H9 (cell line): ENCODE data around the gene PLPPR2. TPM values are rescaled to one million over a fixed set of nuclear protein-coding genes. Genes with fewer than 3 reads are reported as not detected.
A peak's percentile ranks its signal among the peaks of the same experiment; 100 is the strongest.

ENCODE experiments used
- DNase-seq: peaks from one replicate; pipeline ENCODE4 v3.0.0-alpha.2; 2017
- H2AFZ ChIP-seq: one replicate; pipeline ENCODE4 v1.6.1; 2013; ENCODE audit warnings: mild to moderate bottlenecking, low read length, control low read depth, moderate library complexity
- H2AK5ac ChIP-seq: 2 replicates; pipeline ENCODE4 v1.6.1; 2013; ENCODE audit warnings: low read length, control low read depth, mixed read lengths; ENCODE audit not compliant: insufficient read length
- H2BK120ac ChIP-seq: one replicate; pipeline ENCODE4 v1.6.1; 2013; ENCODE audit warnings: low read depth, mild to moderate bottlenecking, low read length, control low read depth, inconsistent platforms; ENCODE audit not compliant: poor library complexity, severe bottlenecking
- H2BK12ac ChIP-seq: 2 replicates; pipeline ENCODE4 v1.6.1; 2013; ENCODE audit warnings: low read length, control low read depth, mixed read lengths, low read depth; ENCODE audit not compliant: insufficient read length
- H2BK15ac ChIP-seq: 2 replicates; pipeline ENCODE4 v1.6.1; 2013; ENCODE audit warnings: low read depth, low read length, control low read depth
- H2BK20ac ChIP-seq: one replicate; pipeline ENCODE4 v1.6.1; 2013; ENCODE audit warnings: low read depth, mild to moderate bottlenecking, low read length, control low read depth, inconsistent platforms; ENCODE audit not compliant: poor library complexity, severe bottlenecking
- H2BK5ac ChIP-seq: 2 replicates; pipeline ENCODE4 v1.6.1; 2013; ENCODE audit warnings: low read length, control low read depth, mixed read lengths; ENCODE audit not compliant: insufficient read length
- H3K14ac ChIP-seq: 2 replicates; pipeline ENCODE4 v1.6.1; 2013; ENCODE audit warnings: low read length, control low read depth; ENCODE audit not compliant: insufficient read depth
- H3K18ac ChIP-seq: 2 replicates; pipeline ENCODE4 v1.6.1; 2013; ENCODE audit warnings: low read depth, mild to moderate bottlenecking, mixed read lengths, low read length, control low read depth; ENCODE audit not compliant: insufficient read length
- H3K23ac ChIP-seq: 2 replicates; pipeline ENCODE4 v1.6.1; 2013; ENCODE audit warnings: low read length, control low read depth, mixed read lengths, low read depth; ENCODE audit not compliant: insufficient read length
- H3K23me2 ChIP-seq: 2 replicates; pipeline ENCODE4 v1.6.1; 2013; ENCODE audit warnings: low read depth, mild to moderate bottlenecking, mixed read lengths, low read length, control low read depth; ENCODE audit not compliant: insufficient read length, poor library complexity, severe bottlenecking
- H3K27ac ChIP-seq: 2 replicates; pipeline ENCODE4 v1.5.1; 2013; ENCODE audit warnings: low read length, control low read depth, mixed read lengths, low read depth; ENCODE audit not compliant: insufficient read length
- H3K27me3 ChIP-seq: 2 replicates; pipeline ENCODE4 v1.6.1; 2013; ENCODE audit warnings: low read length, control low read depth, inconsistent platforms; ENCODE audit not compliant: insufficient read depth
- H3K4ac ChIP-seq: 2 replicates; pipeline ENCODE4 v1.6.1; 2013; ENCODE audit warnings: low read depth, mild to moderate bottlenecking, control low read depth, inconsistent platforms, low read length, moderate library complexity
- H3K4me1 ChIP-seq: 2 replicates; pipeline ENCODE4 v1.6.1; 2013; ENCODE audit warnings: low read length, control low read depth, inconsistent platforms; ENCODE audit not compliant: insufficient read depth
- H3K4me2 ChIP-seq: 2 replicates; pipeline ENCODE4 v1.6.1; 2013; ENCODE audit warnings: low read length, control low read depth, mixed read lengths; ENCODE audit not compliant: insufficient read length, insufficient read depth
- H3K56ac ChIP-seq: 2 replicates; pipeline ENCODE4 v1.6.1; 2013; ENCODE audit warnings: low read depth, mild to moderate bottlenecking, mixed read lengths, low read length, control low read depth; ENCODE audit not compliant: insufficient read length
- H3K79me1 ChIP-seq: 2 replicates; pipeline ENCODE4 v1.6.1; 2013; ENCODE audit warnings: low read depth, mild to moderate bottlenecking, moderate library complexity, low read length, control low read depth, inconsistent platforms; ENCODE audit not compliant: insufficient read depth, poor library complexity, severe bottlenecking
- H3K79me2 ChIP-seq: 2 replicates; pipeline ENCODE4 v1.6.1; 2013; ENCODE audit warnings: low read length, control low read depth, inconsistent platforms; ENCODE audit not compliant: insufficient read depth
- H3K9ac ChIP-seq: 2 replicates; pipeline ENCODE4 v1.6.1; 2013; ENCODE audit warnings: low read length, control low read depth, mixed read lengths; ENCODE audit not compliant: insufficient read length; ENCODE audit errors: extremely low read depth
- H3K9me3 ChIP-seq: one replicate; pipeline ENCODE4 v1.6.1; 2013; ENCODE audit warnings: low read depth, low read length, inconsistent platforms; ENCODE audit not compliant: control insufficient read depth
- H3T11ph ChIP-seq: one replicate; pipeline ENCODE4 v1.6.1; 2013; ENCODE audit warnings: mild to moderate bottlenecking, low read length, control low read depth, inconsistent platforms
- H4K20me1 ChIP-seq: one replicate; pipeline ENCODE4 v1.6.1; 2013; ENCODE audit not compliant: control insufficient read depth, insufficient read length, insufficient read depth
- H4K5ac ChIP-seq: 2 replicates; pipeline ENCODE4 v1.6.1; 2013; ENCODE audit warnings: low read depth, mild to moderate bottlenecking, mixed read lengths, low read length, control low read depth; ENCODE audit not compliant: insufficient read length
- H4K8ac ChIP-seq: replicated peaks from 2 replicates; pipeline ENCODE4 v1.6.1; 2013; ENCODE audit warnings: low read length, control low read depth, mixed read lengths, low read depth; ENCODE audit not compliant: insufficient read length
- H4K91ac ChIP-seq: 2 replicates; pipeline ENCODE4 v1.6.1; 2013; ENCODE audit warnings: low read depth, mild to moderate bottlenecking, moderate library complexity, mixed read lengths, low read length, control low read depth; ENCODE audit not compliant: insufficient read length
- H3K27ac Mint-ChIP-seq, 3 experiments: 2 replicates in 2 of 3; 3 replicates in 1 of 3; pipeline ENCODE4 v1.8.0; 2020 to 2021; ENCODE audit warnings: mixed read lengths in 3 of 3, mild to moderate bottlenecking in 1 of 3, moderate library complexity in 1 of 3
- H3K27me3 Mint-ChIP-seq: 2 replicates; pipeline ENCODE4 v1.8.0; 2021; ENCODE audit warnings: low read depth, mild to moderate bottlenecking, moderate library complexity, mixed read lengths
- H3K36me3 Mint-ChIP-seq, 3 experiments: 2 replicates in 2 of 3; 3 replicates in 1 of 3; pipeline ENCODE4 v1.8.0; 2020 to 2021; ENCODE audit warnings: low read depth in 3 of 3, mixed read lengths in 3 of 3; ENCODE audit not compliant: insufficient read depth in 1 of 3
- H3K4me1 Mint-ChIP-seq, 2 experiments: 2 replicates each; pipeline ENCODE4 v1.8.0; 2020; ENCODE audit warnings: mixed read lengths in 2 of 2
- H3K4me3 Mint-ChIP-seq, 2 experiments: 2 replicates in 1 of 2; 3 replicates in 1 of 2; pipeline ENCODE4 v1.8.0; 2020 to 2021; ENCODE audit warnings: mild to moderate bottlenecking in 2 of 2, mixed read lengths in 2 of 2, moderate library complexity in 1 of 2
- H3K9me3 Mint-ChIP-seq, 2 experiments: 2 replicates in 1 of 2; 3 replicates in 1 of 2; pipeline ENCODE4 v1.8.0; 2020; ENCODE audit warnings: mild to moderate bottlenecking in 2 of 2, mixed read lengths in 2 of 2, moderate library complexity in 1 of 2
- CTCF ChIP-seq: fragments of 200-600 bp; sonication (generic); conservative IDR thresholded peaks from 3 replicates; pipeline ENCODE4 v1.8.0; 2021; ENCODE audit warnings: antibody characterized with exemption, mild to moderate bottlenecking
- whole genome bisulfite sequencing: extraction: QIAGEN DNeasy Blood & Tissue Kit; methylation state at CpG from one replicate; pipeline ENCODE4 v1.1.7; 2013; ENCODE audit warnings: missing lambda C conversion rate, low lambda C conversion rate, mixed read lengths; ENCODE audit not compliant: insufficient read length; ENCODE audit errors: extremely low coverage; 5-methylcytosine and 5-hydroxymethylcytosine counted together
- total RNA-seq: library from RNA; stranded (reverse); gene quantifications from 2 replicates; pipeline ENCODE4 v1.2.1, GENCODE V29; 2021

The PLPPR2 gene
- total RNA-seq, 1 experiment from 2014 or later = 8.0 TPM

- H3K27me3 Mint-ChIP-seq = peaks cover 2% of the 10 kb centered on the region; the same call in 1 of the 2 replicates
- no peak overlapping the region for H3K23ac ChIP-seq
- no peaks in the 10 kb centered on the region for H3K9me3 Mint-ChIP-seq
- H2BK20ac ChIP-seq = no peak overlapping the region
- no CpG with 5 or more reads among the region's 7 CpGs for WGBS
- no peak overlapping the region for H3K14ac ChIP-seq
- no peak overlapping the region for H4K91ac ChIP-seq
- H4K20me1 ChIP-seq = peaks cover 4% of the 10 kb centered on the region
- no peak overlapping the region for H2AFZ ChIP-seq
- H4K8ac ChIP-seq = no peak overlapping the region
- H3K18ac ChIP-seq = no peak overlapping the region
- H3K23me2 ChIP-seq = peaks cover 18% of the 10 kb centered on the region
- H3K9ac ChIP-seq = no peak overlapping the region
- H3T11ph ChIP-seq = no peak overlapping the region
- H3K27me3 ChIP-seq = no peaks in the 10 kb centered on the region
- H2BK120ac ChIP-seq = no peak overlapping the region
- H4K5ac ChIP-seq = no peak overlapping the region
- no peak overlapping the region for H2AK5ac ChIP-seq
- H2BK15ac ChIP-seq = no peak overlapping the region
- TF ChIP-seq CTCF = no peak
- peaks cover 4 to 19% (median 18%) of the 10 kb centered on the region in 3 experiments; a peak in 6 of 7 replicates for H3K36me3 Mint-ChIP-seq
- no peaks in the 10 kb centered on the region for H3K79me1 ChIP-seq
- no peak for DNase-seq
- H3K9me3 ChIP-seq = no peaks in the 10 kb centered on the region
- no peak overlapping the region for H3K56ac ChIP-seq
- H3K4me3 Mint-ChIP-seq = peak overlapping the region; percentile 92 to 95
- H3K27ac Mint-ChIP-seq = no peak overlapping the region; a peak in 2 of 7 replicates
- H3K4me1 Mint-ChIP-seq = peaks cover 15 to 36% of the 10 kb centered on the region in 2 experiments
- H2BK5ac ChIP-seq = no peak overlapping the region
- H3K4me1 ChIP-seq = no peaks in the 10 kb centered on the region
- H3K27ac ChIP-seq = no peak overlapping the region
- H3K4me2 ChIP-seq = peak overlapping the region; percentile 71
- no peaks in the 10 kb centered on the region for H3K79me2 ChIP-seq
- no peak overlapping the region for H2BK12ac ChIP-seq
- H3K4ac ChIP-seq = no peak overlapping the region
These were observed 24.7 kb downstream of the PLPPR2 start for GRCh38 chr19:11379857-11380350.
